NK-92 (cell line): ENCODE data around the gene CCDC92B.

Experiments used
- DNase-seq: peaks from one replicate; lab custom pipeline; 2025; ENCODE audit not compliant: unreplicated experiment; lab: John Stamatoyannopoulos, UW

Gene CCDC92B

GRCh38 chr17:2779545-2779944, 30.1 kb upstream of the CCDC92B start:
- DNase-seq: no peak

GRCh38 chr17:2778489-2778888, 29.0 kb upstream of the CCDC92B start:
- no peak for DNase-seq

GRCh38 chr17:2777242-2777867, 27.9 kb upstream of the CCDC92B start:
- DNase-seq: no peak

- DNase-seq: no peak
Observed at GRCh38 chr17:2776589-2777241, 27.3 kb upstream of the CCDC92B start.

- DNase-seq: no peak
Observed at GRCh38 chr17:2775206-2775605, 25.8 kb upstream of the CCDC92B start.

- no peak for DNase-seq
Observed at GRCh38 chr17:2770129-2770528, 20.7 kb upstream of the CCDC92B start.

GRCh38 chr17:2758870-2759269, 9.4 kb upstream of the CCDC92B start:
- DNase-seq: no peak

GRCh38 chr17:2755891-2756724, 6.7 kb upstream of the CCDC92B start:
- DNase-seq: no peak

GRCh38 chr17:2751491-2751890, 2.0 kb upstream of the CCDC92B start:
- no peak for DNase-seq

- no peak for DNase-seq
Observed at GRCh38 chr17:2750721-2751120, 1.3 kb upstream of the CCDC92B start.

- no peak for DNase-seq
Observed at GRCh38 chr17:2749784-2750181, 331 bp upstream of the CCDC92B start.

- no peak for DNase-seq
Observed at GRCh38 chr17:2745317-2746037, 4.0 kb downstream of the CCDC92B start.

- no peak for DNase-seq
Observed at GRCh38 chr17:2737693-2738092, 11.8 kb downstream of the CCDC92B start.

GRCh38 chr17:2736956-2737355, 12.5 kb downstream of the CCDC92B start:
- no peak for DNase-seq

GRCh38 chr17:2735896-2736295, 13.6 kb downstream of the CCDC92B start:
- DNase-seq: no peak

GRCh38 chr17:2734939-2735338, 14.5 kb downstream of the CCDC92B start:
- no peak for DNase-seq

GRCh38 chr17:2731807-2732206, 17.6 kb downstream of the CCDC92B start:
- no peak for DNase-seq

GRCh38 chr17:2730764-2731353, 18.6 kb downstream of the CCDC92B start:
- DNase-seq: no peak

- DNase-seq: no peak
Observed at GRCh38 chr17:2724784-2725164, 24.7 kb downstream of the CCDC92B start.

- no peak for DNase-seq
Observed at GRCh38 chr17:2723997-2724783, 25.3 kb downstream of the CCDC92B start.
